ENCODE measurements around the gene SPON1.
A peak's percentile ranks its signal among the peaks of the same experiment; 100 is the strongest.

SPON1 gene

GRCh38 chr11:13958641-13959400 lies 3.7 kb upstream of the SPON1 start:
- no peak overlapping the region for H3K4me3 ChIP-seq (ENCODE audit: insufficient read length, low read depth)
- peaks cover 47% of the 10 kb centered on the region for H3K27me3 ChIP-seq (ENCODE audit: insufficient read depth, insufficient read length)
- H3K9me3 ChIP-seq (ENCODE audit: insufficient read depth, low read length), result no peaks in the 10 kb centered on the region
- H3K4me1 ChIP-seq (ENCODE audit: insufficient read depth, insufficient read length), result peaks cover 3% of the 10 kb centered on the region
- no peaks in the 10 kb centered on the region for H3K36me3 ChIP-seq (ENCODE audit: insufficient read depth, insufficient read length, low read length)
- no peak overlapping the region for H3K9ac ChIP-seq (ENCODE audit: insufficient read length, low read depth)
- DNase-seq (ENCODE audit: low read depth, low spot score), result no peak
- TF ChIP-seq SUZ12 (IDR thresholded peaks at IDR 0.05; ENCODE audit: extremely low read depth, insufficient read depth, insufficient read length), result no peak
- TF ChIP-seq ZNF274 (IDR thresholded peaks at IDR 0.05; ENCODE audit: low read depth, low read length), result no peak
- TF ChIP-seq YY1 (IDR thresholded peaks at IDR 0.05; ENCODE audit: insufficient read depth, insufficient read length), result no peak

GRCh38 chr11:13962198-13962561 lies 343 bp upstream of the SPON1 start:
- TF ChIP-seq SUZ12 (IDR thresholded peaks at IDR 0.05; ENCODE audit: extremely low read depth, insufficient read depth, insufficient read length) (no peak), YY1 (IDR thresholded peaks at IDR 0.05; ENCODE audit: insufficient read depth, insufficient read length) (no peak)
- no peak for DNase-seq (ENCODE audit: low read depth, low spot score)
- Histone ChIP-seq H3K27me3 (ENCODE audit: insufficient read depth, insufficient read length) (peaks cover 67% of the 10 kb centered on the region), H3K9me3 (ENCODE audit: insufficient read depth, low read length) (no peaks in the 10 kb centered on the region), H3K36me3 (ENCODE audit: insufficient read depth, insufficient read length, low read length) (no peaks in the 10 kb centered on the region), H3K9ac (ENCODE audit: insufficient read length, low read depth) (peak overlapping the region; percentile 83), H3K4me3 (ENCODE audit: insufficient read length, low read depth) (peak overlapping the region; percentile 62), H3K4me1 (ENCODE audit: insufficient read depth, insufficient read length) (peaks cover 4% of the 10 kb centered on the region)

GRCh38 chr11:13963169-13963948 lies 836 bp downstream of the SPON1 start:
- Histone ChIP-seq H3K4me1 (ENCODE audit: insufficient read depth, insufficient read length) (peaks cover 4% of the 10 kb centered on the region), H3K4me3 (ENCODE audit: insufficient read length, low read depth) (peak overlapping the region; percentile 62), H3K36me3 (ENCODE audit: insufficient read depth, insufficient read length, low read length) (no peaks in the 10 kb centered on the region), H3K9me3 (ENCODE audit: insufficient read depth, low read length) (no peaks in the 10 kb centered on the region), H3K9ac (ENCODE audit: insufficient read length, low read depth) (peak overlapping the region; percentile 83), H3K27me3 (ENCODE audit: insufficient read depth, insufficient read length) (peaks cover 67% of the 10 kb centered on the region)
- TF ChIP-seq YY1 (IDR thresholded peaks at IDR 0.05; ENCODE audit: insufficient read depth, insufficient read length), result no peak
- TF ChIP-seq SUZ12 (IDR thresholded peaks at IDR 0.05; ENCODE audit: extremely low read depth, insufficient read depth, insufficient read length), result no peak
- no peak for TF ChIP-seq ZNF274 (IDR thresholded peaks at IDR 0.05; ENCODE audit: low read depth, low read length)
- no peak for DNase-seq (ENCODE audit: low read depth, low spot score)

- Histone ChIP-seq H3K4me3 (ENCODE audit: insufficient read length, low read depth) (peak overlapping the region; percentile 62), H3K27me3 (ENCODE audit: insufficient read depth, insufficient read length) (peaks cover 66% of the 10 kb centered on the region)
- no peak for DNase-seq (ENCODE audit: low read depth, low spot score)
Measured at GRCh38 chr11:13963949-13964770, 1.6 kb downstream of the SPON1 start.

GRCh38 chr11:13964771-13965074 lies 2.2 kb downstream of the SPON1 start:
- Histone ChIP-seq H3K9ac (ENCODE audit: insufficient read length, low read depth) (peak overlapping the region; percentile 83), H3K4me3 (ENCODE audit: insufficient read length, low read depth) (peak overlapping the region; percentile 62), H3K4me1 (ENCODE audit: insufficient read depth, insufficient read length) (peaks cover 4% of the 10 kb centered on the region), H3K9me3 (ENCODE audit: insufficient read depth, low read length) (no peaks in the 10 kb centered on the region), H3K27me3 (ENCODE audit: insufficient read depth, insufficient read length) (peaks cover 60% of the 10 kb centered on the region), H3K36me3 (ENCODE audit: insufficient read depth, insufficient read length, low read length) (no peaks in the 10 kb centered on the region)
- DNase-seq (ENCODE audit: low read depth, low spot score), result no peak
- no peak for TF ChIP-seq YY1 (IDR thresholded peaks at IDR 0.05; ENCODE audit: insufficient read depth, insufficient read length)
- TF ChIP-seq ZNF274 (IDR thresholded peaks at IDR 0.05; ENCODE audit: low read depth, low read length), result no peak
- peak; percentile 56 for TF ChIP-seq SUZ12 (IDR thresholded peaks at IDR 0.05; ENCODE audit: extremely low read depth, insufficient read depth, insufficient read length)

More at GRCh38 chr11:13963949-13964770, 1.6 kb downstream of the SPON1 start:
- Histone ChIP-seq H3K9me3 (ENCODE audit: insufficient read depth, low read length) (no peaks in the 10 kb centered on the region), H3K9ac (ENCODE audit: insufficient read length, low read depth) (peak overlapping the region; percentile 83), H3K4me1 (ENCODE audit: insufficient read depth, insufficient read length) (peaks cover 4% of the 10 kb centered on the region), H3K36me3 (ENCODE audit: insufficient read depth, insufficient read length, low read length) (no peaks in the 10 kb centered on the region)
- TF ChIP-seq SUZ12 (IDR thresholded peaks at IDR 0.05; ENCODE audit: extremely low read depth, insufficient read depth, insufficient read length), result peak; percentile 23
- TF ChIP-seq YY1 (IDR thresholded peaks at IDR 0.05; ENCODE audit: insufficient read depth, insufficient read length), result no peak

- no peaks in the 10 kb centered on the region for H3K36me3 ChIP-seq (ENCODE audit: insufficient read depth, insufficient read length, low read length)
- H3K27me3 ChIP-seq (ENCODE audit: insufficient read depth, insufficient read length), result peaks cover 55% of the 10 kb centered on the region
- H3K4me1 ChIP-seq (ENCODE audit: insufficient read depth, insufficient read length), result peaks cover 4% of the 10 kb centered on the region
- no peak overlapping the region for H3K9ac ChIP-seq (ENCODE audit: insufficient read length, low read depth)
- TF ChIP-seq YY1 (IDR thresholded peaks at IDR 0.05; ENCODE audit: insufficient read depth, insufficient read length), result no peak
- no peak for TF ChIP-seq ZNF274 (IDR thresholded peaks at IDR 0.05; ENCODE audit: low read depth, low read length)
- TF ChIP-seq SUZ12 (IDR thresholded peaks at IDR 0.05; ENCODE audit: extremely low read depth, insufficient read depth, insufficient read length), result no peak
- no peak overlapping the region for H3K4me3 ChIP-seq (ENCODE audit: insufficient read length, low read depth)
- DNase-seq (ENCODE audit: low read depth, low spot score), result no peak
- no peaks in the 10 kb centered on the region for H3K9me3 ChIP-seq (ENCODE audit: insufficient read depth, low read length)
Measured at GRCh38 chr11:13965337-13965736, 2.8 kb downstream of the SPON1 start.

- no peak for DNase-seq (ENCODE audit: low read depth, low spot score)
- H3K27me3 ChIP-seq (ENCODE audit: insufficient read depth, insufficient read length), result peaks cover 48% of the 10 kb centered on the region
- H3K4me1 ChIP-seq (ENCODE audit: insufficient read depth, insufficient read length), result peaks cover 4% of the 10 kb centered on the region
- H3K9me3 ChIP-seq (ENCODE audit: insufficient read depth, low read length), result no peaks in the 10 kb centered on the region
- H3K9ac ChIP-seq (ENCODE audit: insufficient read length, low read depth), result no peak overlapping the region
- H3K36me3 ChIP-seq (ENCODE audit: insufficient read depth, insufficient read length, low read length), result no peaks in the 10 kb centered on the region
- no peak overlapping the region for H3K4me3 ChIP-seq (ENCODE audit: insufficient read length, low read depth)
- TF ChIP-seq ZNF274 (IDR thresholded peaks at IDR 0.05; ENCODE audit: low read depth, low read length) (no peak), YY1 (IDR thresholded peaks at IDR 0.05; ENCODE audit: insufficient read depth, insufficient read length) (no peak), SUZ12 (IDR thresholded peaks at IDR 0.05; ENCODE audit: extremely low read depth, insufficient read depth, insufficient read length) (no peak)
Measured at GRCh38 chr11:13966013-13966412, 3.5 kb downstream of the SPON1 start.

Measured in NT2/D1 (cell line).